CD14-positive monocyte (primary cell): Measurements from ENCODE around the gene KRT32. TPM values are rescaled to one million over a fixed set of nuclear protein-coding genes. Genes with fewer than 3 reads are reported as not detected.

Experiments
- DNase-seq, 3 donors: peaks; one replicate each; pipeline ENCODE4 v3.0.0-alpha.2; 2011 to 2022
- H2AFZ ChIP-seq: 2 replicates; pipeline ENCODE4 v1.6.0; 2012; ENCODE audit warnings: mild to moderate bottlenecking, low read depth, low read length, inconsistent platforms; ENCODE audit not compliant: insufficient read depth, poor library complexity, severe bottlenecking
- H3K27ac ChIP-seq, 2 donors: 1 replicate in 1 of 2; 2 replicates in 1 of 2; pipeline ENCODE4 v1.5.1; 2012 to 2013; ENCODE audit warnings: low read length in 2 of 2, control low read depth in 1 of 2, inconsistent platforms in 1 of 2, low read depth in 1 of 2, mild to moderate bottlenecking in 1 of 2
- H3K27me3 ChIP-seq, 2 donors: one replicate each; pipeline versions ENCODE4 v1.6.0 to v1.6.1; 2011 to 2013; ENCODE audit warnings: low read length in 2 of 2; ENCODE audit not compliant: control insufficient read depth in 2 of 2, insufficient read depth in 2 of 2
- H3K36me3 ChIP-seq, 2 donors: replicated peaks in 1 of 2; 1 replicate in 1 of 2; 2 replicates in 1 of 2; pipeline versions ENCODE4 v1.5.1 to v1.6.1; 2012 to 2013; ENCODE audit warnings: low read length in 2 of 2, control low read depth in 1 of 2, inconsistent platforms in 1 of 2, mild to moderate bottlenecking in 1 of 2; ENCODE audit not compliant: insufficient read depth in 2 of 2, control insufficient read depth in 1 of 2
- H3K4me1 ChIP-seq, 2 donors: 1 replicate in 1 of 2; 2 replicates in 1 of 2; pipeline versions ENCODE4 v1.5.1 to v1.6.1; 2012 to 2013; ENCODE audit warnings: low read length in 2 of 2, control low read depth in 1 of 2, inconsistent platforms in 1 of 2, mild to moderate bottlenecking in 1 of 2, moderate library complexity in 1 of 2; ENCODE audit not compliant: insufficient read depth in 2 of 2, control insufficient read depth in 1 of 2
- H3K4me2 ChIP-seq: replicated peaks from 2 replicates; pipeline ENCODE3; 2012; ENCODE audit warnings: low read length, moderate library complexity, mild to moderate bottlenecking; ENCODE audit not compliant: poor library complexity, severe bottlenecking; ENCODE audit errors: extremely low read depth
- H3K4me3 ChIP-seq, 3 experiments: fragments of 200-600 bp in 1 of 3; sonication (generic) in 1 of 3; replicated peaks in 1 of 3; 1 replicate in 2 of 3; 2 replicates in 1 of 3; pipeline ENCODE4 v1.5.1; 2011 to 2013; ENCODE audit warnings: low read length in 3 of 3, mild to moderate bottlenecking in 3 of 3, control low read depth in 2 of 3, low read depth in 2 of 3, inconsistent platforms in 1 of 3, moderate library complexity in 1 of 3
- H3K79me2 ChIP-seq: 2 replicates; pipeline ENCODE4 v1.6.0; 2012; ENCODE audit warnings: mild to moderate bottlenecking, control low read depth, inconsistent platforms, low read length, moderate library complexity; ENCODE audit not compliant: insufficient read depth
- H3K9ac ChIP-seq: 2 replicates; pipeline ENCODE4 v1.6.0; 2017; ENCODE audit warnings: low read length, mild to moderate bottlenecking; ENCODE audit not compliant: insufficient read depth, poor library complexity, severe bottlenecking
- H3K9me3 ChIP-seq, 2 donors: replicated peaks in 1 of 2; 1 replicate in 1 of 2; 2 replicates in 1 of 2; pipeline versions ENCODE4 v1.5.1 to v1.6.1; 2012 to 2013; ENCODE audit warnings: low read length in 2 of 2, control low read depth in 1 of 2; ENCODE audit not compliant: control insufficient read depth in 1 of 2, insufficient read depth in 1 of 2
- H4K20me1 ChIP-seq: 2 replicates; pipeline ENCODE4 v1.6.0; 2012; ENCODE audit warnings: mild to moderate bottlenecking, low read length, control low read depth, moderate library complexity; ENCODE audit not compliant: insufficient read depth
- H3K27ac Mint-ChIP-seq, 7 donors: one replicate each; pipeline ENCODE4 v1.8.0; 2020; ENCODE audit warnings: mild to moderate bottlenecking in 7 of 7, mixed read lengths in 7 of 7, moderate library complexity in 6 of 7, inconsistent platforms in 2 of 7
- H3K27me3 Mint-ChIP-seq, 3 donors: one replicate each; pipeline ENCODE4 v1.8.0; 2021 to 2022; ENCODE audit warnings: low read depth in 3 of 3, mild to moderate bottlenecking in 3 of 3, mixed read lengths in 3 of 3, moderate library complexity in 3 of 3, inconsistent platforms in 1 of 3
- H3K36me3 Mint-ChIP-seq, 2 donors: one replicate each; pipeline ENCODE4 v1.8.0; 2020; ENCODE audit warnings: mixed read lengths in 2 of 2, inconsistent platforms in 1 of 2, mild to moderate bottlenecking in 1 of 2
- H3K4me1 Mint-ChIP-seq: one replicate; pipeline ENCODE4 v1.8.0; 2020; ENCODE audit warnings: mild to moderate bottlenecking, mixed read lengths
- H3K4me3 Mint-ChIP-seq, 2 donors: one replicate each; pipeline ENCODE4 v1.8.0; 2020; ENCODE audit warnings: mild to moderate bottlenecking in 2 of 2, mixed read lengths in 2 of 2, moderate library complexity in 1 of 2
- H3K9me3 Mint-ChIP-seq, 7 donors: one replicate each; pipeline ENCODE4 v1.8.0; 2020 to 2022; ENCODE audit warnings: mixed read lengths in 7 of 7, mild to moderate bottlenecking in 6 of 7, moderate library complexity in 6 of 7, inconsistent platforms in 2 of 7
- WGBS: methylation state at CpG from one replicate; pipeline ENCODE4 v1.1.5; 2013; ENCODE audit warnings: missing lambda C conversion rate; ENCODE audit not compliant: insufficient coverage; 5-methylcytosine and 5-hydroxymethylcytosine counted together
- intact Hi-C, 2 donors: fragments of 100-400 bp; cut with micrococcal nuclease; formaldehyde crosslinking; loops; one replicate each; pipeline versions ENCODE4 v1.15.0 to v1.15.1; 2023
- polyA plus RNA-seq, 3 donors: library from polyadenylated mRNA; depleted of rRNA in 1 of 3; unstranded in 2 of 3; stranded (reverse) in 1 of 3; fragments of 300-500 nt in 2 of 3; fragments of >200 nt in 1 of 3; fragmentation: Illumina TruSeq in 2 of 3; gene quantifications; 1 replicate in 2 of 3; 2 replicates in 1 of 3; pipeline ENCODE4 v1.2.3, GENCODE V29; 2012 to 2021
- TF ChIP-seq, protein P1 (sequence below): fragments of 200-600 bp; IDR thresholded peaks from one replicate; pipeline ENCODE4 v1.8.0; 2022; ENCODE audit warnings: antibody characterized with exemption, mild to moderate bottlenecking

KRT32 gene
- polyA plus RNA-seq, 3 donors, result not detected

DNA sequence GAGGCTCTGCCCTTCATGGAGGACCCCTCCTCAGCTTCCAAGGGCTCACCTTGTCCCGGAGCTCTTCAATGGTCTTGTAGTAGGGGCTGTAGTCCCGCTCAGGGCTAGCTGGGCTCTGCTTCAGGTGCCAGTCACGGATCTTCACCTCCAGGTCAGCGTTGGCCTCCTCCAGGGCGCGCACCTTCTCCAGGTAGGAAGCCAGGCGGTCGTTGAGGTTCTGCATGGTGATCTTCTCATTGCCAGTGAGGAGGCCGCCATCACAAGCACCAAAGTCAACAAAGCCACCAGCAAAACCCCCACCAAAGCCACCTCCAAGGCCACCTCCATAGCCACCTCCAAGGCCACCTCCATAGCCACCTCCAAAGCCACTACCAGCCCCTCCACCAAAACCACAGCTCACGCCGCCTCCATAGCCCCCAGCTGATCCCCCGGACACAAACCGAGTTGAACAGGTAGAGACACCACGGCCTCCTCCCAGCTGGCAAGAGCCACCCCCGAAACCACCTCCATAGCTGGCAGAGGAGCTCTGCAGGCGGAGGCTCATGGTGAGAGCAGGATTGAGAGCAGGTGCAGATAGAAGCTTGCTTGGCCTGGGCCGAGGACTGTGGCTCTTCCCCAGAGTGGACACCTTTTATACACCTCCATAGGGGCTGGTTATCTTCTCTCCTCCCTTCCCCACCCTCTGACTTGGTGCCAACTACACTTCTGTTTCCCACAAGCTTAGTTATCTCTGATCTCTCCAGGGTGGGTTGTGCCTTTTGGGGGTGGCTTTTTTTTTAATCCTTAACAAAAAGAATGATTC is 38.0 kb upstream of the KRT32 start, which contains the start of gene KRT13:
TSS of gene KRT13 (minus strand) at position 606 of the 802 bp plus-strand sequence. CDS start at position 544, 62 bp downstream.
- no peak within 1 kb of the TSS for H3K4me2 ChIP-seq
- peaks cover 13 to 21% of the 10 kb centered on the region in 2 donors for H3K4me1 ChIP-seq
- H3K4me3 ChIP-seq, result no peak within 1 kb of the TSS
- Mint-ChIP-seq H3K27ac (peak within 1 kb of the TSS in 3 of 7 donors; percentile 22 to 69 (median 66)), H3K4me3 (no peak within 1 kb of the TSS), H3K4me1 (peaks cover 15% of the 10 kb centered on the region), H3K36me3 (no peaks in the 10 kb centered on the region), H3K9me3 (peaks cover 0 to 4% (median 0%) of the 10 kb centered on the region in 7 donors), H3K27me3 (peaks cover 7 to 10% (median 8%) of the 10 kb centered on the region in 3 donors)
- no peaks in the 10 kb centered on the region for H3K36me3 ChIP-seq
- DNase-seq, result no peak
- no peak within 1 kb of the TSS for H3K27ac ChIP-seq
- no peaks in the 10 kb centered on the region for H3K9me3 ChIP-seq
- H2AFZ ChIP-seq, result no peak within 1 kb of the TSS
- intact Hi-C loops, result loop anchor here in 1 of 2 donors (10.0 kb wide), 1 partner anchor 590 kb away; no protein-coding TSS in a partner anchor
- WGBS, result 87% methylated on average over 11 of the region's 17 CpGs
- H3K27me3 ChIP-seq, result no peaks in the 10 kb centered on the region
- H4K20me1 ChIP-seq, result no peaks in the 10 kb centered on the region
- TF ChIP-seq, protein P1, sequence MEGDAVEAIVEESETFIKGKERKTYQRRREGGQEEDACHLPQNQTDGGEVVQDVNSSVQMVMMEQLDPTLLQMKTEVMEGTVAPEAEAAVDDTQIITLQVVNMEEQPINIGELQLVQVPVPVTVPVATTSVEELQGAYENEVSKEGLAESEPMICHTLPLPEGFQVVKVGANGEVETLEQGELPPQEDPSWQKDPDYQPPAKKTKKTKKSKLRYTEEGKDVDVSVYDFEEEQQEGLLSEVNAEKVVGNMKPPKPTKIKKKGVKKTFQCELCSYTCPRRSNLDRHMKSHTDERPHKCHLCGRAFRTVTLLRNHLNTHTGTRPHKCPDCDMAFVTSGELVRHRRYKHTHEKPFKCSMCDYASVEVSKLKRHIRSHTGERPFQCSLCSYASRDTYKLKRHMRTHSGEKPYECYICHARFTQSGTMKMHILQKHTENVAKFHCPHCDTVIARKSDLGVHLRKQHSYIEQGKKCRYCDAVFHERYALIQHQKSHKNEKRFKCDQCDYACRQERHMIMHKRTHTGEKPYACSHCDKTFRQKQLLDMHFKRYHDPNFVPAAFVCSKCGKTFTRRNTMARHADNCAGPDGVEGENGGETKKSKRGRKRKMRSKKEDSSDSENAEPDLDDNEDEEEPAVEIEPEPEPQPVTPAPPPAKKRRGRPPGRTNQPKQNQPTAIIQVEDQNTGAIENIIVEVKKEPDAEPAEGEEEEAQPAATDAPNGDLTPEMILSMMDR, result no peak
- no peak within 1 kb of the TSS for H3K9ac ChIP-seq
- H3K79me2 ChIP-seq, result no peaks in the 10 kb centered on the region

DNA sequence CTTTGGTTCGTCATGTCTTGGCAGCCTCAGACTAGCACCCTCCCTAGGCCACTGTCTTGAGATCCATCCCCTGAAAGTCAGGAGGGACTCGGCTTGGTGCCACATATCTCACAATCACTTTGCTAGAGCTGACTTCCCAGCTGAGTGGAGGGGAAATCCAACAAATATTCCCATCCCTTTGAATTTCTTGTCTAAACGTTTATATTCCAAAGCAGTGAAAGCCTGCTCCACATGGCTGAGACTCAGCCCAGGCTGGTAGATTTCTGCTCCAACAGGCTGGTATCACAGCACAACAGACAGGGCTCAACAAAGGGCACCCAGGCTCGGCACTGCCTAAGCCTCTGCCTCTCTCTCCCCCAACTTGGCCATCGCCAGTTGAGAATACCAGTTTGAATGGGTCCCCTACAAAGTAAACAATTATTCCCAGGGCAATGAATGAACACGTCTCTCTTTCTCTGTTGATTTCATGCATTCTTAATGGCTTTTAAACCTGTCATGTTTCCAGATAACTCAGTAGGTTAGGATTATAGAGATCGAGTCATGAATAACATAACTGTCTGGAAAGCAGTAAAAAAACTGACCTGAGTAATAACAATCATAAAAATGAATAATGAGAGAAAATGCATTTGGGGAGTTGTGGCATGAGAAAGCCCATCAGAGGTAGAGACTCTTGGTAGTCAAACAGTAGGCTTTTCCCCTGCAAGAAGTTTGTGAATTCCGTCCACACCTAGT is 37.2 kb upstream of the KRT32 start:
- no peak for DNase-seq
- Histone ChIP-seq H3K27ac (no peak overlapping the region), H3K4me2 (no peak overlapping the region)

More for the DNA sequence above, 37.2 kb upstream of the KRT32 start:
- H3K79me2 ChIP-seq, result no peaks in the 10 kb centered on the region
- peaks cover 3 to 12% (median 8%) of the 10 kb centered on the region in 3 donors for H3K27me3 Mint-ChIP-seq
- peaks cover 23% of the 10 kb centered on the region for H3K4me1 Mint-ChIP-seq
- H3K4me1 ChIP-seq, result peaks cover 20 to 26% of the 10 kb centered on the region in 2 donors
- no peak overlapping the region for H3K9ac ChIP-seq
- no peaks in the 10 kb centered on the region for H3K9me3 ChIP-seq
- intact Hi-C loops, result loop anchor here in 1 of 2 donors (10.0 kb wide), 1 partner anchor 590 kb away; no protein-coding TSS in a partner anchor
- no peaks in the 10 kb centered on the region for H3K36me3 ChIP-seq
- TF ChIP-seq, protein P1, result no peak
- H3K4me3 ChIP-seq, result no peak overlapping the region
- H3K27me3 ChIP-seq, result no peaks in the 10 kb centered on the region
- no peak overlapping the region for H3K4me3 Mint-ChIP-seq
- WGBS, result 89% methylated on average over 2 of the region's 8 CpGs
- H3K27ac Mint-ChIP-seq, result no peak overlapping the region
- no peaks in the 10 kb centered on the region for H3K36me3 Mint-ChIP-seq
- no peak overlapping the region for H2AFZ ChIP-seq
- H3K9me3 Mint-ChIP-seq, result peaks cover 0 to 3% (median 0%) of the 10 kb centered on the region in 7 donors
- H4K20me1 ChIP-seq, result no peaks in the 10 kb centered on the region
